Measurements from ENCODE around the gene ARHGAP26. TPM values are rescaled to one million over a fixed set of nuclear protein-coding genes. Genes with fewer than 3 reads are reported as not detected.

Gene ARHGAP26
- total RNA-seq, 1 donor from 2014 or later: 15.1 TPM

GRCh38 chr5:143041972-143042770, 272.0 kb downstream of the ARHGAP26 start:
- Mint-ChIP-seq H3K4me3 (ENCODE audit: low read depth) (no peak overlapping the region), H3K27me3 (ENCODE audit: low read depth) (no peaks in the 10 kb centered on the region), H3K27ac (no peak overlapping the region), H3K4me1 (ENCODE audit: low read depth) (peaks cover 22% of the 10 kb centered on the region), H3K36me3 (ENCODE audit: low read depth) (peaks cover 39% of the 10 kb centered on the region), H3K9me3 (no peaks in the 10 kb centered on the region)
- intact Hi-C loops (cut with micrococcal nuclease): no loop called here
- DNase-seq (ENCODE audit: low spot score): no peak

DNA sequence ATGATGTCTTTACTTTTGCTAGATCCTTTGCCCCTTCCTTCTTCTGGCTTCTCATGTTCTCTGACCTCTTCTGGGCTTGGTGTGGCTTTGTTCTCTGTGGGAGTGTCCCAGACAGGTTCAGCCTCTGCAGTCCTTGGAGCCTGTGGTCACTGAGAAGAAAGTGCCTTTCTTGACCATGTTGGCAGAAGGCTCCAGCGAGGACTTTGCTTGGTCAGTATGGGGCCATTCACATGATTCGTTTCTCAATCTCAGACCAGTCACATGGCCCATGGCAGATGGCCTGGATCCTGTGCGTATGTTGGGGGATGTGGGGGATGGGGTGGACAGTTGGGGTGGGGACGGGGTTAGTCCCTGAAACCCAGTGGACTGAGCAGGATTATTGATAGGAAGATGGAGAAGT, 274.1 kb downstream of the ARHGAP26 start:
- H3K4me3 Mint-ChIP-seq (ENCODE audit: low read depth): no peak overlapping the region
- H3K27me3 Mint-ChIP-seq (ENCODE audit: low read depth): no peaks in the 10 kb centered on the region
- H3K9me3 Mint-ChIP-seq: no peaks in the 10 kb centered on the region
- intact Hi-C loops (cut with micrococcal nuclease): no loop called here
- H3K36me3 Mint-ChIP-seq (ENCODE audit: low read depth): peaks cover 39% of the 10 kb centered on the region
- no peak overlapping the region for H3K27ac Mint-ChIP-seq
- peaks cover 10% of the 10 kb centered on the region for H3K4me1 Mint-ChIP-seq (ENCODE audit: low read depth)
- DNase-seq (ENCODE audit: low spot score): no peak

DNA sequence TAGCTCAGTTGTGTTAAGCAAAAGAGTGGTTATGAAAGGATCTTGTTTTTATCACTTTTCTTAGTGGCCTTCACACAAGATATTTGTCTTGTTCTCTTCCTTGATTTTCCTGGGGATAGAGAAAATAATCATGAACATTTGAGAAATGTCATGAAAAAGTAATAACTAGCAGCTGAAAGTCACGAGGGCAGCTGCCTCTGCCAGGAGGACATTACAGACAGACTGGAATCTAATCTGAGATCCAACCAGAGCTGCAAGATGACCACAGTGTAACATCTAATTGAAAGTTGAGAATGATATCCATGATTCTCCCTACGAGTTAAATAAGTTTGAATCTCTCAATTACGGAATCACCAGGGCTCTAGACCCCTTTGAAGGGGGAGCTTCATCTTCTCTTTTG, 274.9 kb downstream of the ARHGAP26 start:
- no peak overlapping the region for H3K27ac Mint-ChIP-seq

DNA sequence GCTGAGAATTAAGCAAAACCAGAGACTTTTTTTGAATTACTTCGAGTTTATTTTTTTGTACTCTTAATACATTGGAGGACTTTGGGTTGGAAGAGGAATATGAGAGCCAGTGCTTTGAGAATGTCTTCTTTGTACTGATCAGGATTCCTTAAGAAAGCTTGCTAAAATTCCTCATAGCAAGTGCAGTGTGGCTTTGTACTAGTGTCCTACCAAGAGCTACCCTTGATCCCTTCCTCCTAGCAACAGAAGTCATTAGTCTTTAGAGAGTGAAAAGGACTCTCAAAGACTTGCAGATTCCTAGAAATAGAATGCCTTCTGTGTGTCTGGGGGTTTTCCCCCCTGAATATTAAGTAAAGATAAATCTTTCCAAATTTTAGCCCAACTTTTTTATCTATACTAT, 276.1 kb downstream of the ARHGAP26 start:
- Mint-ChIP-seq H3K27ac (no peak overlapping the region), H3K9me3 (no peaks in the 10 kb centered on the region), H3K27me3 (ENCODE audit: low read depth) (no peaks in the 10 kb centered on the region), H3K4me1 (ENCODE audit: low read depth) (peaks cover 17% of the 10 kb centered on the region), H3K36me3 (ENCODE audit: low read depth) (peaks cover 40% of the 10 kb centered on the region), H3K4me3 (ENCODE audit: low read depth) (no peak overlapping the region)
- intact Hi-C loops (cut with micrococcal nuclease): no loop called here
- DNase-seq (ENCODE audit: low spot score): no peak

More for the DNA sequence above, 274.9 kb downstream of the ARHGAP26 start:
- DNase-seq (ENCODE audit: low spot score): no peak
- Mint-ChIP-seq H3K4me3 (ENCODE audit: low read depth) (no peak overlapping the region), H3K27me3 (ENCODE audit: low read depth) (no peaks in the 10 kb centered on the region), H3K4me1 (ENCODE audit: low read depth) (peaks cover 13% of the 10 kb centered on the region), H3K9me3 (no peaks in the 10 kb centered on the region), H3K36me3 (ENCODE audit: low read depth) (peaks cover 43% of the 10 kb centered on the region)
- intact Hi-C loops (cut with micrococcal nuclease): no loop called here

- Mint-ChIP-seq H3K4me1 (ENCODE audit: low read depth) (peaks cover 23% of the 10 kb centered on the region), H3K4me3 (ENCODE audit: low read depth) (no peak overlapping the region), H3K36me3 (ENCODE audit: low read depth) (peaks cover 38% of the 10 kb centered on the region), H3K27me3 (ENCODE audit: low read depth) (no peaks in the 10 kb centered on the region), H3K9me3 (no peaks in the 10 kb centered on the region), H3K27ac (no peak overlapping the region)
- intact Hi-C loops (cut with micrococcal nuclease): no loop called here
- DNase-seq (ENCODE audit: low spot score): no peak
These were observed 276.9 kb downstream of the ARHGAP26 start for GRCh38 chr5:143047091-143047490.

DNA sequence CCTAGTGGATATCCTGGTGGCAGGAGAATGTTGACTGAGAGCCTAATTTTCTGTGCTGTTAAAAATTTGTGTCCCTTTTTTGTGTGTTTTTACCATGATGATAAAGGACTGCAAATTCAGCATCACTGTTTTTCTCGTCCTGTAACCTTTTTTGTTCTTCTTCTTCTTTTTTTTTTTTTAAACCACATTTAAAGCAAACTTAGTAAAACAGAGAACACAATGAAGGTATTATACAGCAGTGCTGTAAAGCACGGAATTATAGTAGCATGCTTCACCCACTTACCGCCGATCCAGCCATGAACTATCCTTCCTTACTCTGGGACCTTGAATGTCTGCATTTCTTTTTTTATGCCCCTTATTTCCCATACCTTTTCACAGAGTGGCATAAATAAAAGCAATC, 280.0 kb downstream of the ARHGAP26 start:
- peaks cover 22% of the 10 kb centered on the region for H3K36me3 Mint-ChIP-seq (ENCODE audit: low read depth)
- H3K4me1 Mint-ChIP-seq (ENCODE audit: low read depth): peaks cover 49% of the 10 kb centered on the region
- no peak overlapping the region for H3K27ac Mint-ChIP-seq
- no peak overlapping the region for H3K4me3 Mint-ChIP-seq (ENCODE audit: low read depth)
- no peak for DNase-seq (ENCODE audit: low spot score)
- intact Hi-C loops (cut with micrococcal nuclease): loop anchor here (10.0 kb wide), 1 partner anchor 645 kb away; no protein-coding TSS in a partner anchor
- no peaks in the 10 kb centered on the region for H3K9me3 Mint-ChIP-seq
- no peaks in the 10 kb centered on the region for H3K27me3 Mint-ChIP-seq (ENCODE audit: low read depth)

- Mint-ChIP-seq H3K4me1 (ENCODE audit: low read depth) (peaks cover 62% of the 10 kb centered on the region), H3K27me3 (ENCODE audit: low read depth) (no peaks in the 10 kb centered on the region), H3K27ac (no peak overlapping the region), H3K9me3 (no peaks in the 10 kb centered on the region), H3K4me3 (ENCODE audit: low read depth) (no peak overlapping the region), H3K36me3 (ENCODE audit: low read depth) (peaks cover 25% of the 10 kb centered on the region)
- intact Hi-C loops (cut with micrococcal nuclease): loop anchor here (10.0 kb wide), 1 partner anchor 643 kb away; no protein-coding TSS in a partner anchor
- DNase-seq (ENCODE audit: low spot score): no peak
These were observed 281.3 kb downstream of the ARHGAP26 start for GRCh38 chr5:143051244-143052058.

- peaks cover 38% of the 10 kb centered on the region for H3K36me3 Mint-ChIP-seq (ENCODE audit: low read depth)
- H3K27ac Mint-ChIP-seq: peak overlapping the region; percentile 60
- intact Hi-C loops (cut with micrococcal nuclease): loop anchor here (10.0 kb wide), 1 partner anchor 642 kb away; no protein-coding TSS in a partner anchor
- DNase-seq (ENCODE audit: low spot score): no peak
- H3K9me3 Mint-ChIP-seq: no peaks in the 10 kb centered on the region
- H3K4me3 Mint-ChIP-seq (ENCODE audit: low read depth): no peak overlapping the region
- H3K4me1 Mint-ChIP-seq (ENCODE audit: low read depth): peaks cover 75% of the 10 kb centered on the region
- no peaks in the 10 kb centered on the region for H3K27me3 Mint-ChIP-seq (ENCODE audit: low read depth)
These were observed 282.9 kb downstream of the ARHGAP26 start for GRCh38 chr5:143052967-143053682.

DNA sequence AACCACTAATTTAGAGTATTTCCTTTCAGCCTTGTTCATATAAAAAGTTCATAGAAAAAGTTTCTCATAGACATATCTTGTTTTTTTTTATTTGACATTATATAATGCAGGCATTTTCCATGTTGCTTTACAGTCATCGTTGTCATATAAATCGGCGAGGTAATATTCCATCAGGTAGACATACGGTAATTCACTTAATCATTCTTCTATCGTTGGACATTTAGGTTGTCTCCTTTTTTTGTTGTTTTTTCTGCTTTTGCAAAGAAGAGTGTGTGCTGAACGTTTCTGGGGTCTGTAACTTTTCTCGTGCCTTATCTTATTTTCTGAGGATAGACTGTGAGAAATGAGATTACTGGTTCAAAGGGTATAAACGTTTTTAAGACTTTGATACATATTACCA, 283.6 kb downstream of the ARHGAP26 start:
- intact Hi-C loops (cut with micrococcal nuclease): loop anchor here (1.0 to 10.0 kb wide), 4 partner anchors 17 to 641 kb away; no protein-coding TSS in a partner anchor

DNA sequence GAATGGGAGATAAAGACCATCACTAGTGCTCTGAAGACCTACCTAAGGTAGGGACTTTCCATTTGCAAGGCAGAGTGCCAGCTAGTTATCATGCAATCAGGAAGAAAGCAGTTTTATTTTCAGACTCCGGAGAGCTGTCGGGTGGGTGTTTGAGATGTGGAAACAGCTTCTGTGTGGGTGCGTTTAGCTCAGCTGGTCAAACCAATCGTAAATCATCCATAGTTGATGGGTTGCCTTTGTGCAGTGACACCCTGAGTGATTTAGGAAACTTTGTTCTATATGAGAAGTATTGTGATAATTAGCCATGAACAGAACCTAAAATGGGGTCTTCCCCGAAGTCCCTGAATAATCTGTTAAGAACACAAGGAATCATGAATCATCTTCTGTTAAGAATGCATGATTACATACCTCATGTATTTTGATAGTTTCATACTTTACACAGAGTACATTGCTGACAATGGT, 284.3 kb downstream of the ARHGAP26 start:
- DNase-seq (ENCODE audit: low spot score): no peak
- intact Hi-C loops (cut with micrococcal nuclease): loop anchor here (1.0 to 10.0 kb wide), 4 partner anchors 18 to 640 kb away; no protein-coding TSS in a partner anchor
- H3K36me3 Mint-ChIP-seq (ENCODE audit: low read depth): peaks cover 50% of the 10 kb centered on the region
- peak overlapping the region; percentile 96 for H3K27ac Mint-ChIP-seq
- H3K4me3 Mint-ChIP-seq (ENCODE audit: low read depth): no peak overlapping the region
- H3K27me3 Mint-ChIP-seq (ENCODE audit: low read depth): no peaks in the 10 kb centered on the region
- peaks cover 79% of the 10 kb centered on the region for H3K4me1 Mint-ChIP-seq (ENCODE audit: low read depth)
- no peaks in the 10 kb centered on the region for H3K9me3 Mint-ChIP-seq

More for the DNA sequence above, 283.6 kb downstream of the ARHGAP26 start:
- Mint-ChIP-seq H3K4me3 (ENCODE audit: low read depth) (no peak overlapping the region), H3K4me1 (ENCODE audit: low read depth) (peaks cover 76% of the 10 kb centered on the region), H3K27me3 (ENCODE audit: low read depth) (no peaks in the 10 kb centered on the region), H3K36me3 (ENCODE audit: low read depth) (peaks cover 44% of the 10 kb centered on the region), H3K9me3 (no peaks in the 10 kb centered on the region), H3K27ac (peak overlapping the region; percentile 96)
- DNase-seq (ENCODE audit: low spot score): no peak

DNA sequence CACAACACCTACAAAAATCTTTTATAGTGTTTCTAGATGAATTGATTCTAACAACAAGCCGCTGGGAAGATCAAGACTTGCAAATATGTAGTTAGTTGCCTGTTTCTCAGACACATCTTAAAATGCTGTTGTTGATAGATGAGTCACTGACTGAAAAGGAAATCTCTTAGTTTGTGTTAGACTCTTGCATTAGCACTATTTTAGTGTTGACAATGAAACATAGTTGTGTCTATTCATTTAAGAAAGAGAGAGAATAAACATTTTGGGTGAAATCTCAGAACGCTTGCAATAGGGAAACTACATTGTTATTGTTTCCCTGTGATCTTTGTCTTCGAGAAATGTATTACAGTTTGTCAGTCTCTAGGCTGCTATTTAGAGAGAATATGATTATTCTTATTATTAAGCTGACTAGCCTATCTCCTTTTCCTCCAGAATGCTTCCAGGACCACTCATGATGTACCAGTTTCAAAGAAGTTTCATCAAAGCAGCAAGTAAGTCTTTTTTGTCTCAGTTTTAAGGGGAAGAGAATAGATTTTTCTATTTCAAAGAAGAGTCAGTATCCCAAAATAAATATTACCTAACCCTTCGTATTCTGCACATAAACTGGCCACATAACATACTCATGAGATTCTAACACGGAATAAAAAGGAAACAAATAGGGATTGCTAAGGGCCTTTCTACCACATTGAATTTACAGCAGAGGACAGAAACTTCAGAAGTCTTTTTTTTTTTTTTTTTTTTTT, 285.6 kb downstream of the ARHGAP26 start:
- Mint-ChIP-seq H3K9me3 (no peaks in the 10 kb centered on the region), H3K4me3 (ENCODE audit: low read depth) (no peak overlapping the region), H3K4me1 (ENCODE audit: low read depth) (peaks cover 72% of the 10 kb centered on the region)

GRCh38 chr5:143056339-143056704, 286.1 kb downstream of the ARHGAP26 start:
- no peak for DNase-seq (ENCODE audit: low spot score)
- H3K27ac Mint-ChIP-seq: peak overlapping the region; percentile 96
- peaks cover 55% of the 10 kb centered on the region for H3K36me3 Mint-ChIP-seq (ENCODE audit: low read depth)
- intact Hi-C loops (cut with micrococcal nuclease): loop anchor here (1.0 to 10.0 kb wide), 7 partner anchors 10 to 771 kb away; no protein-coding TSS in a partner anchor
- H3K27me3 Mint-ChIP-seq (ENCODE audit: low read depth): no peaks in the 10 kb centered on the region
- H3K4me1 Mint-ChIP-seq (ENCODE audit: low read depth): peaks cover 69% of the 10 kb centered on the region
- no peak overlapping the region for H3K4me3 Mint-ChIP-seq (ENCODE audit: low read depth)
- H3K9me3 Mint-ChIP-seq: no peaks in the 10 kb centered on the region

More for the DNA sequence above, 285.6 kb downstream of the ARHGAP26 start:
- intact Hi-C loops (cut with micrococcal nuclease): loop anchor here (1.0 to 10.0 kb wide), 9 partner anchors 11 to 772 kb away; no protein-coding TSS in a partner anchor
- DNase-seq (ENCODE audit: low spot score): no peak
- peak overlapping the region; percentile 96 for H3K27ac Mint-ChIP-seq
- peaks cover 54% of the 10 kb centered on the region for H3K36me3 Mint-ChIP-seq (ENCODE audit: low read depth)
- no peaks in the 10 kb centered on the region for H3K27me3 Mint-ChIP-seq (ENCODE audit: low read depth)

Data from activated T-helper 2 cell treated with anti-CD3 and anti-CD28 coated beads, Interferon-gamma antibody, Interleukin-2, Interleukin-4, amounts not matched to agents 10 μg/mL and 5 μg/mL and 100 μg/mL, durations not matched to agents 14 hours and 24 hours and 36 hours (primary cell).